ENCODE measurements around the gene GAP43.
"Not testable (repeated sequence)": the region's sequence is repeated elsewhere in the genome, so short reads cannot be mapped to it uniquely, and the experiment has no call there.

Gene GAP43

GRCh38 chr3:115698851-115699591 is 75.7 kb downstream of the GAP43 start:
- DNase-seq (ENCODE audit: low spot score): no peak

GRCh38 chr3:115699706-115700105 is 76.4 kb downstream of the GAP43 start:
- DNase-seq (ENCODE audit: low spot score): no peak

GRCh38 chr3:115702598-115702997 is 79.3 kb downstream of the GAP43 start:
- DNase-seq (ENCODE audit: low spot score): no peak

- no peak for DNase-seq (ENCODE audit: low spot score)
Measured at GRCh38 chr3:115704661-115705338, 81.5 kb downstream of the GAP43 start.

- DNase-seq (ENCODE audit: low spot score): no peak
Measured at GRCh38 chr3:115706311-115706829, 83.1 kb downstream of the GAP43 start.

- no peak for DNase-seq (ENCODE audit: low spot score)
Measured at GRCh38 chr3:115708540-115708939, 85.2 kb downstream of the GAP43 start.

- no peak for DNase-seq (ENCODE audit: low spot score)
Measured at GRCh38 chr3:115709093-115709492, 85.8 kb downstream of the GAP43 start.

GRCh38 chr3:115709931-115710330 is 86.6 kb downstream of the GAP43 start:
- no peak for DNase-seq (ENCODE audit: low spot score)

GRCh38 chr3:115710799-115711198 is 87.5 kb downstream of the GAP43 start:
- no peak for DNase-seq (ENCODE audit: low spot score)

GRCh38 chr3:115712871-115713270 is 89.6 kb downstream of the GAP43 start:
- no peak for DNase-seq (ENCODE audit: low spot score)

- DNase-seq (ENCODE audit: low spot score): no peak
Measured at GRCh38 chr3:115713284-115713683, 90.0 kb downstream of the GAP43 start.

GRCh38 chr3:115715241-115715745 is 92.0 kb downstream of the GAP43 start:
- DNase-seq (ENCODE audit: low spot score): no peak

GRCh38 chr3:115720983-115721382 is 97.7 kb downstream of the GAP43 start:
- no peak for DNase-seq (ENCODE audit: low spot score)

- DNase-seq (ENCODE audit: low spot score): no peak
Measured at GRCh38 chr3:115725800-115726199, 102.5 kb downstream of the GAP43 start.

- no peak for DNase-seq (ENCODE audit: low spot score)
Measured at GRCh38 chr3:115727135-115727534, 103.8 kb downstream of the GAP43 start.

- no peak for DNase-seq (ENCODE audit: low spot score)
Measured at GRCh38 chr3:115728013-115728412, 104.7 kb downstream of the GAP43 start.

- DNase-seq (ENCODE audit: low spot score): not testable (repeated sequence)
Measured at GRCh38 chr3:115736341-115736740, 113.0 kb downstream of the GAP43 start.

GRCh38 chr3:115741650-115742049 is 118.3 kb downstream of the GAP43 start:
- DNase-seq (ENCODE audit: low spot score): no peak

GRCh38 chr3:115744516-115744915 is 121.2 kb downstream of the GAP43 start:
- not testable (repeated sequence) for DNase-seq (ENCODE audit: low spot score)

GRCh38 chr3:115752978-115753377 is 129.7 kb downstream of the GAP43 start:
- not testable (repeated sequence) for DNase-seq (ENCODE audit: low spot score)

- no peak for DNase-seq (ENCODE audit: low spot score)
Measured at GRCh38 chr3:115758076-115758763, 134.9 kb downstream of the GAP43 start.

GRCh38 chr3:115760716-115761115 is 137.4 kb downstream of the GAP43 start:
- no peak for DNase-seq (ENCODE audit: low spot score)

- no peak for DNase-seq (ENCODE audit: low spot score)
Measured at GRCh38 chr3:115761927-115762305, 138.6 kb downstream of the GAP43 start.

All from LoVo (cell line).